Mesothelial cell of epicardium (in vitro differentiated cells): ENCODE data around the gene TAS2R38. TPM values are rescaled to one million over a fixed set of nuclear protein-coding genes. Genes with fewer than 3 reads are reported as not detected.

Experiments used
- DNase-seq, 2 experiments: peaks; one replicate each; pipeline ENCODE4 v3.0.0; 2021; ENCODE audit warnings: low spot score in 2 of 2; ENCODE audit not compliant: unreplicated experiment in 2 of 2
- H3K27ac Mint-ChIP-seq: 2 replicates; pipeline ENCODE4 v1.8.0; 2021; ENCODE audit warnings: mixed read lengths
- H3K27me3 Mint-ChIP-seq: 2 replicates; pipeline ENCODE4 v1.8.0; 2021; ENCODE audit warnings: low read depth, mixed read lengths
- H3K36me3 Mint-ChIP-seq: 2 replicates; pipeline ENCODE4 v1.8.0; 2021; ENCODE audit warnings: mixed read lengths
- H3K4me1 Mint-ChIP-seq: 2 replicates; pipeline ENCODE4 v1.8.0; 2021; ENCODE audit warnings: mixed read lengths
- H3K4me3 Mint-ChIP-seq: 2 replicates; pipeline ENCODE4 v1.8.0; 2021; ENCODE audit warnings: mild to moderate bottlenecking, moderate library complexity, mixed read lengths
- H3K9me3 Mint-ChIP-seq: 2 replicates; pipeline ENCODE4 v1.8.0; 2021; ENCODE audit warnings: mixed read lengths
- CTCF ChIP-seq: fragments of 200-600 bp; sonication (generic); IDR thresholded peaks from one replicate; pipeline ENCODE4 v1.5.0; 2021; ENCODE audit warnings: antibody characterized with exemption; ENCODE audit not compliant: unreplicated experiment
- total RNA-seq: library from RNA; stranded (reverse); gene quantifications from 3 replicates; pipeline ENCODE4 v1.2.1, GENCODE V29; 2021

TAS2R38 gene
- total RNA-seq, 1 donor from 2014 or later = not detected

GRCh38 chr7:141976524-141977245 is 3.1 kb upstream of the TAS2R38 start:
- H3K36me3 Mint-ChIP-seq = no peaks in the 10 kb centered on the region
- H3K4me1 Mint-ChIP-seq = peaks cover 3% of the 10 kb centered on the region
- H3K27me3 Mint-ChIP-seq = peaks cover 20% of the 10 kb centered on the region
- no peak for DNase-seq
- peak overlapping the region; percentile 67 for H3K4me3 Mint-ChIP-seq
- no peak for TF ChIP-seq CTCF
- H3K27ac Mint-ChIP-seq = no peak overlapping the region
- H3K9me3 Mint-ChIP-seq = no peaks in the 10 kb centered on the region

- Mint-ChIP-seq H3K4me3 (peak overlapping the region; percentile 67), H3K27me3 (peaks cover 24% of the 10 kb centered on the region), H3K4me1 (peaks cover 3% of the 10 kb centered on the region), H3K27ac (no peak overlapping the region), H3K9me3 (no peaks in the 10 kb centered on the region), H3K36me3 (no peaks in the 10 kb centered on the region)
- peak; percentile 80 for TF ChIP-seq CTCF
- DNase-seq = peak; percentile 50 to 88
Observed at GRCh38 chr7:141975806-141976523, 2.4 kb upstream of the TAS2R38 start.

- Mint-ChIP-seq H3K4me3 (no peak overlapping the region), H3K27ac (no peak overlapping the region), H3K4me1 (peaks cover 3% of the 10 kb centered on the region), H3K36me3 (no peaks in the 10 kb centered on the region), H3K9me3 (no peaks in the 10 kb centered on the region), H3K27me3 (peaks cover 24% of the 10 kb centered on the region)
- DNase-seq = no peak
- no peak for TF ChIP-seq CTCF
Observed at GRCh38 chr7:141974831-141975230, 1.3 kb upstream of the TAS2R38 start.

GRCh38 chr7:141960687-141961422 is 12.7 kb downstream of the TAS2R38 start:
- no peak for DNase-seq
- no peaks in the 10 kb centered on the region for H3K4me1 Mint-ChIP-seq
- H3K4me3 Mint-ChIP-seq = no peak overlapping the region
- TF ChIP-seq CTCF = no peak
- H3K27me3 Mint-ChIP-seq = no peaks in the 10 kb centered on the region
- H3K36me3 Mint-ChIP-seq = no peaks in the 10 kb centered on the region
- H3K9me3 Mint-ChIP-seq = peaks cover 7% of the 10 kb centered on the region
- no peak overlapping the region for H3K27ac Mint-ChIP-seq

GRCh38 chr7:141956084-141956483 is 17.5 kb downstream of the TAS2R38 start:
- H3K27me3 Mint-ChIP-seq = no peaks in the 10 kb centered on the region
- H3K9me3 Mint-ChIP-seq = no peaks in the 10 kb centered on the region
- no peak for DNase-seq
- TF ChIP-seq CTCF = no peak
- H3K4me1 Mint-ChIP-seq = no peaks in the 10 kb centered on the region
- no peak overlapping the region for H3K4me3 Mint-ChIP-seq
- no peaks in the 10 kb centered on the region for H3K36me3 Mint-ChIP-seq
- H3K27ac Mint-ChIP-seq = no peak overlapping the region
